ENCODE measurements around the gene ITGA11. TPM values are rescaled to one million over a fixed set of nuclear protein-coding genes. Genes with fewer than 3 reads are reported as not detected.

ITGA11 gene
- total and polyA plus RNA-seq, 2 of the 13 experiments (the other 11 are each of a cell fraction or from before 2014, with no cell fraction given), result not detected

DNA sequence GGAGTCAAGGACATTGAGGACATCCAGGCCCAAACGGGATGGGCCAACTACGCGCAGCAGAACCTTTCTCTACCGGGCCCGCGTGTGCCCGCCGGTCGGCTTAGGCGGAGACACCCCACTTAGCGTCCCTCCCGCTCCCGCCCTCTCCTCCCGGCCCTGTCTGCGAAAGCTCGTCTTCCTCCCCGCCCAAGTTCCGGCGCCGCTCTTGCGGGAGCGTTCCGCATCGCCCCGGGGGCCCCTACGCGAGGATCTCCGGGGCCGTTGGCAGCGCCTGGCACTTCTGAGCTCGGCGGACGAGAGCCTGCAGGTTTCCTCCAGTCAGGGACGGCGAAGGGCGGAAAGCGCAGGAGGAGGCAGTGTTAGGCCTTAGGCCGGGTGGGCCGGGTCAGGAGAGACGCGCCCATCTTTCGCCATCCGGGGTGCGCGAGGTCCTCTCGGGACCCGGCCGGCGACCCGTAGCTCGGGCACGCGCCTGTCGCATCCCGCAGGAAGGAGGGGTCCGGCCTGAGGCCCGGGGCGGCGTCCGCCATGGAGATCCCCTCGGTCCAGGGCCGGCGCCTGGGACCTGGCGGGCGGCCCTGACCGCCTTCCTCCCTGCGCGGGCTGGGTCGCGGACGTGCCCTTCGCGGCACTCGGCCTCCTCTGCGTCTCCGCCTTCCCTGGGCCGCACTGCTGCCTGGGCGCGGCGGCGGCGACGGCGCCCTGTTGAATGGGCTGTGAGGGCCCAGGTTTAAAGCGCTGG, 154.2 kb downstream of the ITGA11 start, which contains the start of gene FEM1B (continued):
- TF ChIP-seq, protein P1, sequence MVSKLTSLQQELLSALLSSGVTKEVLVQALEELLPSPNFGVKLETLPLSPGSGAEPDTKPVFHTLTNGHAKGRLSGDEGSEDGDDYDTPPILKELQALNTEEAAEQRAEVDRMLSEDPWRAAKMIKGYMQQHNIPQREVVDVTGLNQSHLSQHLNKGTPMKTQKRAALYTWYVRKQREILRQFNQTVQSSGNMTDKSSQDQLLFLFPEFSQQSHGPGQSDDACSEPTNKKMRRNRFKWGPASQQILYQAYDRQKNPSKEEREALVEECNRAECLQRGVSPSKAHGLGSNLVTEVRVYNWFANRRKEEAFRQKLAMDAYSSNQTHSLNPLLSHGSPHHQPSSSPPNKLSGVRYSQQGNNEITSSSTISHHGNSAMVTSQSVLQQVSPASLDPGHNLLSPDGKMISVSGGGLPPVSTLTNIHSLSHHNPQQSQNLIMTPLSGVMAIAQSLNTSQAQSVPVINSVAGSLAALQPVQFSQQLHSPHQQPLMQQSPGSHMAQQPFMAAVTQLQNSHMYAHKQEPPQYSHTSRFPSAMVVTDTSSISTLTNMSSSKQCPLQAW (CRISPR knock-in tag; IDR thresholded peaks at IDR 0.05), result peak; percentile 84
- TF ChIP-seq NFIB (CRISPR knock-in tag; IDR thresholded peaks at IDR 0.05; ENCODE audit: borderline replicate concordance) (0 out of 2 replicates have a peak, but pooled peaks have one; percentile 59), CBX1 (IDR thresholded peaks at IDR 0.05; ENCODE audit: low read depth) (peak; percentile 86), TAF15 (IDR thresholded peaks at IDR 0.05; ENCODE audit: low read depth, low read length, poor library complexity, severe bottlenecking) (peak; percentile 73), PRPF4 (IDR thresholded peaks at IDR 0.05; ENCODE audit: low read depth, low read length, poor library complexity, severe bottlenecking) (no peak), ZBTB8A (CRISPR knock-in tag; IDR thresholded peaks at IDR 0.05; ENCODE audit: borderline replicate concordance, low read depth) (no peak), ZMYM4 (CRISPR knock-in tag; IDR thresholded peaks at IDR 0.05) (peak; percentile 89), HOXA3 (CRISPR knock-in tag; IDR thresholded peaks at IDR 0.05) (peak; percentile 85), ZNF263 (CRISPR knock-in tag; IDR thresholded peaks at IDR 0.05) (0 out of 2 replicates have a peak, but pooled peaks have one; percentile 15), KAT8 (CRISPR knock-in tag; IDR thresholded peaks at IDR 0.05) (peak; percentile 95), HNF4A (CRISPR knock-in tag; IDR thresholded peaks at IDR 0.05) (0 out of 2 replicates have a peak, but pooled peaks have one; percentile 57), TP53 (CRISPR knock-in tag; conservative IDR thresholded peaks at IDR 0.05) (peak; percentile 77; the same call in 1 of the 2 replicates), ZNF224 (CRISPR knock-in tag; IDR thresholded peaks at IDR 0.05) (peak; percentile 81; the same call in 1 of the 2 replicates), NFE2L1 (CRISPR knock-in tag; IDR thresholded peaks at IDR 0.05; ENCODE audit: borderline replicate concordance) (peak; percentile 87; the same call in 1 of the 2 replicates), ZNF670 (CRISPR knock-in tag; IDR thresholded peaks at IDR 0.05; ENCODE audit: borderline replicate concordance) (peak; percentile 85)
- TF ChIP-seq, protein P2, sequence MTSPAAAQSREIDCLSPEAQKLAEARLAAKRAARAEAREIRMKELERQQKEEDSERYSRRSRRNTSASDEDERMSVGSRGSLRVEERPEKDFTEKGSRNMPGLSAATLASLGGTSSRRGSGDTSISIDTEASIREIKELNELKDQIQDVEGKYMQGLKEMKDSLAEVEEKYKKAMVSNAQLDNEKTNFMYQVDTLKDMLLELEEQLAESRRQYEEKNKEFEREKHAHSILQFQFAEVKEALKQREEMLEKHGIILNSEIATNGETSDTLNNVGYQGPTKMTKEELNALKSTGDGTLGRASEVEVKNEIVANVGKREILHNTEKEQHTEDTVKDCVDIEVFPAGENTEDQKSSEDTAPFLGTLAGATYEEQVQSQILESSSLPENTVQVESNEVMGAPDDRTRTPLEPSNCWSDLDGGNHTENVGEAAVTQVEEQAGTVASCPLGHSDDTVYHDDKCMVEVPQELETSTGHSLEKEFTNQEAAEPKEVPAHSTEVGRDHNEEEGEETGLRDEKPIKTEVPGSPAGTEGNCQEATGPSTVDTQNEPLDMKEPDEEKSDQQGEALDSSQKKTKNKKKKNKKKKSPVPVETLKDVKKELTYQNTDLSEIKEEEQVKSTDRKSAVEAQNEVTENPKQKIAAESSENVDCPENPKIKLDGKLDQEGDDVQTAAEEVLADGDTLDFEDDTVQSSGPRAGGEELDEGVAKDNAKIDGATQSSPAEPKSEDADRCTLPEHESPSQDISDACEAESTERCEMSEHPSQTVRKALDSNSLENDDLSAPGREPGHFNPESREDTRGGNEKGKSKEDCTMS (CRISPR knock-in tag; conservative IDR thresholded peaks at IDR 0.05), result no peak
- TF ChIP-seq, protein P3, sequence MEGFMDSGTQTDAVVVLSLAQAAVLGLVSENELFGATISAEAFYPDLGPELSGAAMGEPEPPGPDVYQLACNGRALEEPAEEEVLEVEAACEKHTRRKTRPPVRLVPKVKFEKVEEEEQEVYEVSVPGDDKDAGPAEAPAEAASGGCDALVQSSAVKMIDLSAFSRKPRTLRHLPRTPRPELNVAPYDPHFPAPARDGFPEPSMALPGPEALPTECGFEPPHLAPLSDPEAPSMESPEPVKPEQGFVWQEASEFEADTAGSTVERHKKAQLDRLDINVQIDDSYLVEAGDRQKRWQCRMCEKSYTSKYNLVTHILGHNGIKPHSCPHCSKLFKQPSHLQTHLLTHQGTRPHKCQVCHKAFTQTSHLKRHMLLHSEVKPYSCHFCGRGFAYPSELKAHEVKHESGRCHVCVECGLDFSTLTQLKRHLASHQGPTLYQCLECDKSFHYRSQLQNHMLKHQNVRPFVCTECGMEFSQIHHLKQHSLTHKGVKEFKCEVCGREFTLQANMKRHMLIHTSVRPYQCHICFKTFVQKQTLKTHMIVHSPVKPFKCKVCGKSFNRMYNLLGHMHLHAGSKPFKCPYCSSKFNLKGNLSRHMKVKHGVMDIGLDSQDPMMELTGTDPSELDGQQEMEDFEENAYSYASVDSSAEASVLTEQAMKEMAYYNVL (CRISPR knock-in tag; IDR thresholded peaks at IDR 0.05; ENCODE audit: borderline replicate concordance), result peak; percentile 63
- TF ChIP-seq, protein P4, sequence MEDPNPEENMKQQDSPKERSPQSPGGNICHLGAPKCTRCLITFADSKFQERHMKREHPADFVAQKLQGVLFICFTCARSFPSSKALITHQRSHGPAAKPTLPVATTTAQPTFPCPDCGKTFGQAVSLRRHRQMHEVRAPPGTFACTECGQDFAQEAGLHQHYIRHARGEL (CRISPR knock-in tag; IDR thresholded peaks at IDR 0.05), result peak; percentile 34; the same call in 1 of the 2 replicates
- TF ChIP-seq, protein P5, sequence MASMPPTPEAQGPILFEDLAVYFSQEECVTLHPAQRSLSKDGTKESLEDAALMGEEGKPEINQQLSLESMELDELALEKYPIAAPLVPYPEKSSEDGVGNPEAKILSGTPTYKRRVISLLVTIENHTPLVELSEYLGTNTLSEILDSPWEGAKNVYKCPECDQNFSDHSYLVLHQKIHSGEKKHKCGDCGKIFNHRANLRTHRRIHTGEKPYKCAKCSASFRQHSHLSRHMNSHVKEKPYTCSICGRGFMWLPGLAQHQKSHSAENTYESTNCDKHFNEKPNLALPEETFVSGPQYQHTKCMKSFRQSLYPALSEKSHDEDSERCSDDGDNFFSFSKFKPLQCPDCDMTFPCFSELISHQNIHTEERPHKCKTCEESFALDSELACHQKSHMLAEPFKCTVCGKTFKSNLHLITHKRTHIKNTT (CRISPR knock-in tag; IDR thresholded peaks at IDR 0.05), result 0 out of 2 replicates have a peak, but pooled peaks have one; percentile 84
- TF ChIP-seq, protein P6, sequence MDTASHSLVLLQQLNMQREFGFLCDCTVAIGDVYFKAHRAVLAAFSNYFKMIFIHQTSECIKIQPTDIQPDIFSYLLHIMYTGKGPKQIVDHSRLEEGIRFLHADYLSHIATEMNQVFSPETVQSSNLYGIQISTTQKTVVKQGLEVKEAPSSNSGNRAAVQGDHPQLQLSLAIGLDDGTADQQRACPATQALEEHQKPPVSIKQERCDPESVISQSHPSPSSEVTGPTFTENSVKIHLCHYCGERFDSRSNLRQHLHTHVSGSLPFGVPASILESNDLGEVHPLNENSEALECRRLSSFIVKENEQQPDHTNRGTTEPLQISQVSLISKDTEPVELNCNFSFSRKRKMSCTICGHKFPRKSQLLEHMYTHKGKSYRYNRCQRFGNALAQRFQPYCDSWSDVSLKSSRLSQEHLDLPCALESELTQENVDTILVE (CRISPR knock-in tag; IDR thresholded peaks at IDR 0.05), result peak; percentile 96
